K562 (cell line): ENCODE data around the gene IDH2. TPM values are rescaled to one million over a fixed set of nuclear protein-coding genes. Genes with fewer than 3 reads are reported as not detected.

Experiments used
- CREB1 ChIP-seq, 2 experiments: sonication (generic) in 1 of 2; formaldehyde crosslinking in 1 of 2; IDR thresholded peaks; 2 replicates each; pipeline versions ENCODE4 v1.6.1 to v1.8.0; 2012 to 2022; ENCODE audit warnings: inconsistent platforms in 1 of 2, mild to moderate bottlenecking in 1 of 2, missing genetic modification reagents in 1 of 2, moderate library complexity in 1 of 2
- FOXK2 ChIP-seq, 2 experiments: fragments of 450-650 bp; IDR thresholded peaks in 1 of 2; conservative IDR thresholded peaks in 1 of 2; 2 replicates each; pipeline ENCODE4 v1.6.1; 2016; ENCODE audit warnings: low read depth in 2 of 2, mild to moderate bottlenecking in 1 of 2
- GTF2F1 ChIP-seq: IDR thresholded peaks from 2 replicates; pipeline ENCODE4 v1.6.1; 2011; ENCODE audit warnings: low read depth, low read length, improper control_type of control experiment
- HMGN3 ChIP-seq: IDR thresholded peaks from 2 replicates; pipeline ENCODE4 v1.6.1; 2011; ENCODE audit warnings: borderline replicate concordance, low read depth, mild to moderate bottlenecking, mixed read lengths, low read length; ENCODE audit not compliant: insufficient read length; ENCODE audit errors: extremely low read depth
- MAFF ChIP-seq: IDR thresholded peaks from 2 replicates; pipeline ENCODE4 v1.6.1; 2012; ENCODE audit warnings: low read length, improper control_type of control experiment
- PHB ChIP-seq: fragments of 250-450 bp; sonication (Bioruptor Pico); IDR thresholded peaks from 2 replicates; pipeline ENCODE4 v1.5.0; 2021
- REST ChIP-seq, 2 experiments: fragments of 450-650 bp; formaldehyde crosslinking in 1 of 2; IDR thresholded peaks; 2 replicates each; pipeline versions ENCODE4 v1.4.0 to v1.6.1; 2014 to 2020; ENCODE audit warnings: mild to moderate bottlenecking in 2 of 2, borderline replicate concordance in 1 of 2, low read depth in 1 of 2
- SNAPC5 ChIP-seq: fragments of 250-450 bp; sonication (Bioruptor Pico); IDR thresholded peaks from 2 replicates; pipeline ENCODE4 v1.8.0; 2021; ENCODE audit warnings: moderate library complexity, mild to moderate bottlenecking, inconsistent platforms
- SRF ChIP-seq, 2 experiments: fragments of 250-450, 450-650 bp in 1 of 2; sonication (Bioruptor Pico) in 1 of 2; sonication (generic) in 1 of 2; formaldehyde crosslinking; IDR thresholded peaks; 2 replicates each; pipeline versions ENCODE4 v1.5.0 to v1.5.1; 2020 to 2022; ENCODE audit warnings: mild to moderate bottlenecking in 1 of 2, missing genetic modification reagents in 1 of 2
- VEZF1 ChIP-seq: fragments of 200-800 bp; sonication (Bioruptor generic); IDR thresholded peaks from 2 replicates; pipeline ENCODE4 v1.6.1; 2017; ENCODE audit warnings: missing genetic modification characterization, missing compliant biosample characterization
- YY1 ChIP-seq, 3 experiments: IDR thresholded peaks; 2 replicates each; pipeline ENCODE4 v1.6.1; 2011; ENCODE audit warnings: low read length in 2 of 3, mild to moderate bottlenecking in 2 of 3, moderate library complexity in 2 of 3, borderline replicate concordance in 1 of 3, control low read depth in 1 of 3, low read depth in 1 of 3; ENCODE audit not compliant: insufficient read depth in 3 of 3, insufficient replicate concordance in 2 of 3, control insufficient read depth in 1 of 3, insufficient read length in 1 of 3; ENCODE audit errors: extremely low read depth in 1 of 3
- ZNF830 ChIP-seq: fragments of 250-450 bp; sonication (Bioruptor Pico); IDR thresholded peaks from 2 replicates; pipeline ENCODE4 v1.5.0; 2021; ENCODE audit warnings: mild to moderate bottlenecking
- polyA plus RNA-seq, 8 experiments: library from polyadenylated mRNA; depleted of rRNA in 4 of 8; stranded (reverse) in 5 of 8; unstranded in 3 of 8; fragments of >200 nt; fragmentation: Nextera tagmentation in 2 of 8; fragmentation: Illumina TruSeq in 1 of 8; extraction: Ambion mirVana in 2 of 8; extraction: Trizol in 1 of 8; gene quantifications; 2 replicates each; pipeline versions ENCODE4 v1.2.1 to v1.2.3, GENCODE V29; 2011 to 2014; ENCODE audit warnings: inconsistent platforms in 1 of 8, missing spikeins in 1 of 8
- total RNA-seq, 7 experiments: library from RNA; depleted of rRNA in 6 of 7; stranded (reverse); fragments of >200 nt in 6 of 7; fragmentation: Illumina TruSeq in 2 of 7; extraction: Trizol in 2 of 7; gene quantifications; 2 replicates each; pipeline versions ENCODE4 v1.2.1 to v1.2.3, GENCODE V29; 2011 to 2021; ENCODE audit warnings: low replicate concordance in 1 of 7
- TF ChIP-seq, protein P1 (sequence below): fragments of 450-650 bp; formaldehyde crosslinking; IDR thresholded peaks from 2 replicates; pipeline ENCODE4 v1.4.0; 2020; ENCODE audit warnings: mild to moderate bottlenecking, mixed read lengths

Gene IDH2
- total and polyA plus RNA-seq, 9 of the 15 experiments (the other 6 are each of a cell fraction or from before 2014, with no cell fraction given), result 0.70 to 99.9 (median 59.2) TPM

DNA sequence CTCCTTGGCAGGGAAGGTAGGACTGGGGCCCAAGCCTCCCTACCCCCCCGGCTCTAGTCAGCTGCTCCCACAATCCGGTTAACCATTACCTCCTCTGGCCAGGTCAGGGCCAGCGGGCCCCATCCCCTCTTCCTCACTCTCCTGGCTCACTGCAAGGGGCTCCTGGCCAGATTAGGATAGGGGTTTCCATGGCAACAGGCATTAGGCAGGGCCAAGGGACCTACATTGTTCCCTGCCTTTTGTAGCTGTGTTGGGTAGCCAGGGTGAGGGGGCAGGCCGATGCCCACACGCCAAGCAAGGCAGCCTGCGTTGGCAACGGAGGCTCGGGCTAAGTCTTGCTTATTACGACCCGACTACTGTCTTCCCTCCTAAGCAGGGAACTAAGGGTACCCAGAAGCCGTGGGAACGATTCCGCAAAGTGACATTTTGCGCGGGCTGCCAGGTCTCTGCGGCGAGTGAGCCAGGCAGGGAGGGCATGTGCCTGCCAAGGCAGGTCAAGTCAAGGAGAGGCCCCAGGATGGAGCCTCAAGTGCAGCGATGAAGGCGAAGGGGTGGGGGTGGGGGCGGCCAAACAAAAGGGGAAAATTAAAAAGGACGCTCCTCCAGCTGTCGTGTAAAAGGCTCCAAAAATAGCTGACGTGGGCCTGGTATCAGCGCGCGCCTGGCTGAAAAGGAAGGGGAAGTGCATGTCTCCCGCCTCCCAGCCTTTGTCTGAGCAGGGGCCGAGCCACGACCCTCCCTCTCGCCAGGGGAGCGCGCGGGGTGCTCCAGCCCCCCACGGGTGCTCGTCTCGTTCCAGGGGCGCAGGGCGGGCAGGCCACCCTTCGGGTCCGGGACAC lies 919 bp downstream of the IDH2 start (continued):
- TF ChIP-seq CREB1 (IDR thresholded peaks at IDR 0.05), result no peak
- no peak for TF ChIP-seq CREB1 (CRISPR knock-in tag; IDR thresholded peaks at IDR 0.05)
- TF ChIP-seq YY1 (IDR thresholded peaks at IDR 0.05; ENCODE audit: borderline replicate concordance in 1 of 3, control insufficient read depth in 1 of 3, extremely low read depth in 1 of 3, insufficient read depth in 3 of 3, insufficient read length in 1 of 3, insufficient replicate concordance in 2 of 3, low read depth in 1 of 3, low read length in 2 of 3), result peak in 1 of 3 experiments; percentile 17
- TF ChIP-seq GTF2F1, result no peak
- TF ChIP-seq MAFF, result peak; percentile 12; the same call in 1 of the 2 replicates
- no peak for TF ChIP-seq ZNF830 (CRISPR knock-in tag)
- TF ChIP-seq SRF (CRISPR knock-in tag; IDR thresholded peaks at IDR 0.05), result no peak
- TF ChIP-seq, protein P1, sequence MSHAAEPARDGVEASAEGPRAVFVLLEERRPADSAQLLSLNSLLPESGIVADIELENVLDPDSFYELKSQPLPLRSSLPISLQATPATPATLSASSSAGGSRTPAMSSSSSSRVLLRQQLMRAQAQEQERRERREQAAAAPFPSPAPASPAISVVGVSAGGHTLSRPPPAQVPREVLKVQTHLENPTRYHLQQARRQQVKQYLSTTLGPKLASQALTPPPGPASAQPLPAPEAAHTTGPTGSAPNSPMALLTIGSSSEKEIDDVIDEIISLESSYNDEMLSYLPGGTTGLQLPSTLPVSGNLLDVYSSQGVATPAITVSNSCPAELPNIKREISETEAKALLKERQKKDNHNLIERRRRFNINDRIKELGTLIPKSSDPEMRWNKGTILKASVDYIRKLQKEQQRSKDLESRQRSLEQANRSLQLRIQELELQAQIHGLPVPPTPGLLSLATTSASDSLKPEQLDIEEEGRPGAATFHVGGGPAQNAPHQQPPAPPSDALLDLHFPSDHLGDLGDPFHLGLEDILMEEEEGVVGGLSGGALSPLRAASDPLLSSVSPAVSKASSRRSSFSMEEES, result no peak
- no peak for TF ChIP-seq VEZF1 (CRISPR knock-in tag)
- TF ChIP-seq HMGN3, result no peak
- no peak for TF ChIP-seq FOXK2 (conservative IDR thresholded peaks at IDR 0.05 in 1 of 2, IDR thresholded peaks at IDR 0.05 in 1 of 2; ENCODE audit: low read depth in 2 of 2)
- no peak for TF ChIP-seq SNAPC5 (CRISPR knock-in tag)
- no peak for TF ChIP-seq PHB (CRISPR knock-in tag)
- no peak for TF ChIP-seq REST (IDR thresholded peaks at IDR 0.05; ENCODE audit: borderline replicate concordance)
- TF ChIP-seq REST (CRISPR knock-in tag; IDR thresholded peaks at IDR 0.05; ENCODE audit: low read depth), result no peak
